Adipocyte (in vitro differentiated cells): ENCODE measurements around the gene LTV1.

Experiments used
- DNase-seq: peaks from one replicate; pipeline ENCODE4 v3.0.0-alpha.2; 2015; ENCODE audit warnings: low read depth
- H3K27me3 ChIP-seq: replicated peaks from 2 replicates; pipeline ENCODE4 v1.7.0; 2013; ENCODE audit warnings: mild to moderate bottlenecking, low read length, moderate library complexity; ENCODE audit not compliant: control insufficient read depth, insufficient read depth
- H3K36me3 ChIP-seq: 2 replicates; pipeline ENCODE4 v1.7.0; 2013; ENCODE audit warnings: low read length, mild to moderate bottlenecking, moderate library complexity; ENCODE audit not compliant: control insufficient read depth, insufficient read depth, severe bottlenecking
- H3K4me1 ChIP-seq: 2 replicates; pipeline ENCODE4 v1.7.0; 2013; ENCODE audit warnings: mild to moderate bottlenecking, low read length, moderate library complexity; ENCODE audit not compliant: control insufficient read depth, insufficient read depth
- H3K4me3 ChIP-seq: 2 replicates; pipeline ENCODE4 v1.7.0; 2013; ENCODE audit warnings: mild to moderate bottlenecking, low read length, moderate library complexity
- H3K9ac ChIP-seq: 2 replicates; pipeline ENCODE4 v1.7.0; 2013; ENCODE audit warnings: mild to moderate bottlenecking, low read length, moderate library complexity
- H3K9me3 ChIP-seq: 2 replicates; pipeline ENCODE4 v1.7.0; 2013; ENCODE audit warnings: mild to moderate bottlenecking, low read length, moderate library complexity; ENCODE audit not compliant: control insufficient read depth

The LTV1 gene

DNA sequence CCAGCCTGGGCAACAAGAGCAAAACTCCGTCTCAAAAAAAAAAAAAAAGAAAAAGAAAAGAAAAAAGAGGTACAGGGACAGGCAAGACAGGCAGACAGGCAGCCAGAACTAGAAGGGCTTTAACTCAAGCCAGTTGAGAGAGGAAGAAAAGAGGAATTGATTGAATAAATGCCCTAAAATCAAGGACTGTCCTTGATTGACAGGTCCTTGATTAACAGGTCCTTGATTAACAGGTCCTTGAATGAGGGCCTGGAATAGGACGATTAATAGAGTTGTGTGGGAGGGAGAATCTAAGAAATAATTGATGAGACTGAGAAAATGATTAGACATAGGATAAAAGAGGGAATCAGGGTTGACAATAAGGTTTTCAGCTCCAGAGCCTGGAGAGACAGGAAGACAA, 57.2 kb downstream of the LTV1 start:
- Histone ChIP-seq H3K4me1 (peaks cover 26% of the 10 kb centered on the region), H3K4me3 (no peak overlapping the region), H3K9ac (no peak overlapping the region), H3K27me3 (no peaks in the 10 kb centered on the region), H3K36me3 (no peaks in the 10 kb centered on the region), H3K9me3 (peaks cover 15% of the 10 kb centered on the region)
- no peak for DNase-seq

- peak; percentile 10 for DNase-seq
- no peaks in the 10 kb centered on the region for H3K36me3 ChIP-seq
These were observed 59.0 kb downstream of the LTV1 start for GRCh38 chr6:143901885-143902750.

GRCh38 chr6:143902827-143903226, 59.7 kb downstream of the LTV1 start:
- H3K27me3 ChIP-seq: no peaks in the 10 kb centered on the region
- peak overlapping the region; percentile 64 for H3K4me3 ChIP-seq
- peaks cover 15% of the 10 kb centered on the region for H3K9me3 ChIP-seq
- peak overlapping the region; percentile 85 for H3K9ac ChIP-seq
- peaks cover 26% of the 10 kb centered on the region for H3K4me1 ChIP-seq
- no peaks in the 10 kb centered on the region for H3K36me3 ChIP-seq
- no peak for DNase-seq

More at GRCh38 chr6:143901885-143902750, 59.0 kb downstream of the LTV1 start:
- no peaks in the 10 kb centered on the region for H3K27me3 ChIP-seq
- peak overlapping the region; percentile 85 for H3K9ac ChIP-seq
- H3K4me3 ChIP-seq: peak overlapping the region; percentile 64
- H3K4me1 ChIP-seq: peaks cover 26% of the 10 kb centered on the region
- H3K9me3 ChIP-seq: peaks cover 15% of the 10 kb centered on the region

- H3K9me3 ChIP-seq: peaks cover 34% of the 10 kb centered on the region
- H3K9ac ChIP-seq: no peak overlapping the region
- H3K27me3 ChIP-seq: no peaks in the 10 kb centered on the region
- no peak overlapping the region for H3K4me3 ChIP-seq
- no peaks in the 10 kb centered on the region for H3K4me1 ChIP-seq
- no peak for DNase-seq
- H3K36me3 ChIP-seq: no peaks in the 10 kb centered on the region
These were observed 67.9 kb downstream of the LTV1 start for GRCh38 chr6:143911028-143911427.

- no peaks in the 10 kb centered on the region for H3K4me1 ChIP-seq
- H3K9ac ChIP-seq: no peak overlapping the region
- no peaks in the 10 kb centered on the region for H3K27me3 ChIP-seq
- DNase-seq: no peak
- H3K4me3 ChIP-seq: no peak overlapping the region
- no peaks in the 10 kb centered on the region for H3K36me3 ChIP-seq
- peaks cover 36% of the 10 kb centered on the region for H3K9me3 ChIP-seq
These were observed 69.5 kb downstream of the LTV1 start for GRCh38 chr6:143912671-143913070.
